HG02610 (cell line): ENCODE results near the gene MYO1D.
"Not testable (repeated sequence)": the region's sequence is repeated elsewhere in the genome, so short reads cannot be mapped to it uniquely, and the experiment has no call there.

ENCODE experiments used
- ATAC-seq: cut with Tn5 transposase; IDR thresholded peaks from one replicate; pipeline ENCODE4 v1.9.1; 2021; ENCODE audit warnings: mild to moderate bottlenecking, moderate library complexity; ENCODE audit not compliant: unreplicated experiment

Gene MYO1D

DNA sequence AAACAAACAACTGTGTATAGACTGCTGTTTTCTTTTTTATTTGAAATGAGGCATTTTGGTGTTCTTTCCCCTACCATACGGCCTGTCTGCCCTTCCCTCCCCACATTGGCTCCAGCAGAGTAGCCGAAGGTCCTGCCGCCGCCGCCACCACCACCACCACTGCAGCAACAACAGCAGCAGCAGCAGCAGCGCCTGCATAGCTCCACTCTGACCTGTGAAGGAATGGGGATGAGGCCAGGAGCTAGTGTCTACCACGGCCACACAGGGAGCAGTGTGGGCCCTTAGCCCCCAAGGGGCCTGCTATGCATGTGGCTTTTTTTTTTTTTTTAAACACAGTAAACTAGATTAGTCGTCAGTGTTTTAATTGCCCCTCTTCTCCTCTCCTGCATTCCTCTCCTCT is 395.7 kb downstream of the MYO1D start:
- no peak for ATAC-seq

DNA sequence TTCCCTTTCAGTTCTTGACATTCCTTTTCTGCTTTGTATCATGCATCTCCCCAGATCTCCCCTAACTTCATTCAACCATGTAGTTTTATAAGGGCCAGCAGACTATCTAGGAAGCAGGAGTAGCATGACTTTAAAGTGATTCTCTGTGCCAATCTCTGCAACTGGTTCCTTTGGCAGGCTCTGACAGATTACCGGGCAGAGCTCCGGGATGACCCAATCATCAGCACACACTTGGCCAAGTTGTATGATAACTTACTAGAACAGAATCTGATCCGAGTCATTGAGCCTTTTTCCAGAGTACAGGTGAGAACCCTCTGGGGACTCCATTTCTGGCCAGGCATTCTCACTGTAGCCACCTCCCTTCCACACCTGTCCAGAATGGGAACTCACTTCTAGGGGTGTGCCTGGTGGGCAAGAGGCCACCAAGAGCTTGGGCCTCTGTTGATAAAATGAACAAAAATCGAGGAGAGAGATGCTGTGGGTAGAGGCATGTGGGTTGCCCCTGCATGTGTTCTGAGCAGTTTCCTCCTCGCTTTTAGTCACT is 397.8 kb downstream of the MYO1D start:
- no peak for ATAC-seq

DNA sequence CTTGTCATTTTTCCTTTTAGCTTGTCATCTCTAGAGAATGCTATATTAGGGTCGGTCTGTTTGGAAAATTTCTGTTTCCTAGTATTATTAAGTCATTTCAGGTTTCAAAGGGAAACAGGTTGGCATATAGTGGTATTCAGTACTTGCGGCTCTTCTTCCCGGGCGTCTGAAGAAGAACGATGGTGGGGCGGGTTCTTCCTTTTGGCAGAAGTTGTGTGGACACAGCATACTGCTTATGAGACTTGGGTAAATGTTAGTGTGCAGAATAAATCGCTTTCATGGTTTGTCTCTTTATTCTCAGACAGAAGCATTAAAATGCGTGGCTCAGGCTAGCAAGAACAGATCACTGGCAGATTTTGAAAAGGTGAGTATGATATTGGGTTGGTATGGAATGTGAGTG is 399.7 kb downstream of the MYO1D start:
- ATAC-seq = no peak

DNA sequence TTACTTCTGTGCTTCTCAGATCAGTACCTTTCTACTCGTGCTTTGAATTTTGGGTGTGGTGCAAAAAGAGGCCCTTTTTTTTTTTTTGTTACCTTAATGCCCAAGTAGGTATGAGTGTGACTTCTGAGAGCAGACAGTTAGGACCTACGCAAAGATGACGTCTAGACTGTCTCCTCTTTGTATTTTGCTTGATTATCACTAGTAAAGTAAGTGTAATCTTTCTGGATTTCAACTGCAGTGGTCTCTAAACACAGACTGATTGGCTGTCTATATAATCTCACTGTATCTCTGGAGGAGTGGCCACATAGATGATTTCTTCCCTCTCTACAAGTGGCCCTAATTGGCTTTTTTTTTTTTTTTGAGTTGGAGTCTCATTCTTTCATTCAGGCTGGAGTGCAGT is 401.7 kb downstream of the MYO1D start:
- no peak for ATAC-seq

GRCh38 chr17:32471652-32472051 is 405.3 kb downstream of the MYO1D start:
- no peak for ATAC-seq

DNA sequence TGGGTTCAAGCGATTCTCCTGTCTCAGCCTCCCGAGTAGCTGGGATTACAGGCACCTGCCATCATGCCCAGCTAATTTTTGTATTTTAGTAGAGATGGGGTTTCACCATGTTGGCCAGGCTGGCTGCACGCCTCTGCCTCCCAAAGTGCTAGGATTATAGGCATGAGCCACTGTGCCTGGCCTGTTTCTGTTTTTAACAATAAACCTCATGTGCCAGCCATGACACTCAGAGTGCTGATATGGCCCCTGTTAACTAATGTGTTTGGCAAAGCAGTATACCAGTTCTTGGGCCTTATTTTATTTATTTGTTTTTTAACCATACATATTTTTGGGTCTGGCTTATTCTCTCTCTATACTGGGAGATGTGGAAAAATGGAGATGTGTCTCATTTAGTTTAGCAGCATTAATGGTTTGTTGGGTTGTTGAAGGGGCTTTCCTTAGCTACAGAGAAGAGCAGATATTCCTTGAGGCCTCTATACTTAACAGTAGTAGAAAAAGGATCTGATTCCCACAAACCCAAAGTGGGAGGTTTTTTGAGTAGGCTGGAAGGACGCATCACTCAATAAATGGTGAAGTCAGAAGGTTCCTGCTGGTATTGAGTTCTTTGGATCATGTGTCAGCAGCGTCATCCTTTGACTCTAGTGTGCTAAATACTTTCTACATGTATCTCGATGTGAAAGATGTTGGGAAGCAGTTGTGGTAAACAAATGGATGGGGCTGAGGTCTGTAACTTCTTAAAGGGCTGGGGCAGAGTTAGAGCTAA is 406.3 kb downstream of the MYO1D start:
- no peak for ATAC-seq

DNA sequence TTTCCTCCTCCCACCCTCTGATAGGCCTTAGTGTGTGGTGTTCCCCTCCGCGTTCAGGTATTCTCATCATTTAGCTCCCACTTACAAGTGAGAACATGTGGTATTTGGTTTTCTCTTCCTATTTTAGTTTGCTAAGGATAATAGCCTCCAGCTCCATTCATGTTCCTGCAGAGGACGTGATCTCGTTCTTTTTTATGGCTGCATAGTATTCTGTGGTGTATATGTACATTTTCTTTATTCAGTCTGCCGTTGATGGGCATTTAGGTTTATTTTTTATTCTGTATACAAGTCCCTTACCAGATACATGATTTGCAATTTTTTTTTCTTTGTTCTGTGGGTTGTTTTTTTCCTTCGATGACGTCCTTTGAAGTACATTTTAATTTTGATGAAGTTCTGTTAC is 409.0 kb downstream of the MYO1D start:
- ATAC-seq = no peak

- no peak for ATAC-seq
Measured at GRCh38 chr17:32464374-32464773, 412.6 kb downstream of the MYO1D start.

- ATAC-seq = no peak
Measured at GRCh38 chr17:32463304-32463703, 413.6 kb downstream of the MYO1D start.

DNA sequence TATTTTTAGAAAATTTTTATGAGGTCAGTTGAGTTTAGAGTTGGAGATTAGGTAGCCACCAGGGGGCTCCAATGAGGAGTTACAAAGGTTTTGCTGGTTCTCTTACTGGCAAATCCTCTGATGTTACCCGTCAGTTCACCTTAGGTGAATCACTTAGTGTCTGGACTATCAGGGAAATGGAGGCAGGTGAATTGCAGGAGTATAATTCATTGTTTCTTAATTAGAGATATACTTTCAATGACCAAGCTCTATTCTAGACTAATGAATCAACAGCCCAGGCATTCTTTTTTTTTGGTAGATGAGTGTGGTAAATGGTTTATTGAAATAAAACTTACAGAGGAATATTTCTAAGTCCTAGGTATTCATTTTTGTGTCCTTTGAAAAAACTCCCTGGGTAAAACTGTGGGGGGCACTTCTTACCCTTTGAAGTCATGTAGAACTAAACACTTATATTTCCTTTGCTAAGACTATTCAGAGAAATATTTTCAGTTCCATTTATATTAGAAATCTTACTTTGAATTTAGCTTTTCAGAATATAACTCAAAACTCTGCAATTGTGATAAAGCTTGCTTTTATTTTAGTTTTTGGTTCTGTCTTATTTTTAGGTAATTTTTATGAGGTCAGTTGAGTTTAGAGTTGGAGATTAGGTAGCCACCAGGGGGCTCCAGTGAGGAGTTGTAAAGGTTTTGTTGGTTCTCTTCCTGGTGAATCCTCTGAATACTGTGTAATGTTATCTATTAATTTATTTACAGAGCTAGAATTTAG is 414.9 kb downstream of the MYO1D start:
- no peak for ATAC-seq

DNA sequence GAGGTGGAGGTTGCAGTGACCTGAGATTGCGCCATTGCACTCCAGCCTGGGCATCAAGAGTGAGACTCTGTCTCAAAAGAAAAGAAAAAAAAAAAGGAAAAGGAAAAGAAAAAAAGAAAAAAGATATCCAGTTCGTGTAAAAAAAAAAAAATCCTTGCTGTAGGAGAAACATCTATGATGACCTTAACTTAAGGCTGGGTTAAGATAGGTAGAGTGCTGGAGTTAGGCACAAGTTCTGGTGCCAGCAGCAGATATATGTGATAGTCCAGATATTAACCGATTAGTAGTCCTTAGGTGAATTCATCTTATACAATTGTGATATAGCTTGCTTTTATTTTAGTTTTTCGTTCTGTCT is 415.4 kb downstream of the MYO1D start:
- no peak for ATAC-seq

DNA sequence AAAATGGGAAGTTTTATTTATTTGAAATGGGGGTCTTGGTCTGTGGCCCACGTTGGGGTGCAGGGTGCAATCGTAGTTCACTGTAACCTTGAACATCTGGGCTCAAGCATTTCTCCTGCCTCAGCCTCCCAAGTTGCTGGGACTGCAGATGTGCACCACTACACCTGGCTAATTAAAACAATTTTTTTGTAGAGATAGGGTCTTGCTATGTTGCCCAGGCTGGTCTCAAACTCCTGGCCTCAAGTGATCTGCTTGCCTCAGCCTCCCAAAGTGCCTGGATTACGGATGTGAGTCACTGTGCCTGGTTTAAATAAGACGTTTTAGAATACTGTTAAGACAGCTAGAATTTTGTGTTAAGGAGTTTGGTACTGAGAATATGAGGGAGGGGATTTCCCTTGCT is 416.9 kb downstream of the MYO1D start:
- no peak for ATAC-seq

DNA sequence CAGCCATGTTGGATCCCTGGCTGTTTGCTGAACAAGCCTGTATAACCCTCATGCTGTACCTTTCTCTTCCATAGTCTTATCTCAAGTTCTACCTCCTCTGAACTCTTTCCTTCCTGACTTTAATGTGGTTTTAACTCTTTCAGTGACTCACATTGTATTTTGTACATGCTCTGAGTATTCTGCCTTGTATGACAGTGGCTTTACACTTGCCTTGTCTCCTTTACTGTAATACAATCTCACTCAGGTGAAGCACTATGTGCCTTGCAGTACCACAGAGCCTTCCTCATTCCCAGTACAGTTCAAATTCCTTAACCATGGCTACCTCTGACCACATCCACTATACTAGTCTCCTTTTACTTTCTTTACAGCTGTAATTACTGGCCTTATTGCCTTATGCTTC is 418.6 kb downstream of the MYO1D start:
- no peak for ATAC-seq

DNA sequence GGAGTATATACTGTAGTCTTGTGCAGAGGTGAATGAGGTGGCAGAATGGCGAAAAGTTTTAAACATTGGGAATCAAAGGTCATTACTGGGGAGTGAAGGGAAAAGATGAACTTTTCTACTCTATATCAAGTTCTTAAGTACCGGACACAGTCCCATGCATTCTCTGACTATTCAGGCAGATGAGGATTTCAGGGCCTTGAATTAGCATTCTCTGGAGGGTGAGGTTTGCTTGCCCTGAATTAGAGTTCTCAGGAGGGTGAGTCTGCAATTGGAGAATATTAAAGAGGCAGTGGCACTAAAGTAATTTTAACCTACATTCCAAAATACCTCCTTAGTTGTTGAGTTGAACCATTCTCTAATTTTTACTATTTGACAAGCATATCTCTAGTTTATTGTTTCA is 423.6 kb downstream of the MYO1D start:
- no peak for ATAC-seq

- no peak for ATAC-seq
Measured at GRCh38 chr17:32452281-32452680, 424.6 kb downstream of the MYO1D start.

DNA sequence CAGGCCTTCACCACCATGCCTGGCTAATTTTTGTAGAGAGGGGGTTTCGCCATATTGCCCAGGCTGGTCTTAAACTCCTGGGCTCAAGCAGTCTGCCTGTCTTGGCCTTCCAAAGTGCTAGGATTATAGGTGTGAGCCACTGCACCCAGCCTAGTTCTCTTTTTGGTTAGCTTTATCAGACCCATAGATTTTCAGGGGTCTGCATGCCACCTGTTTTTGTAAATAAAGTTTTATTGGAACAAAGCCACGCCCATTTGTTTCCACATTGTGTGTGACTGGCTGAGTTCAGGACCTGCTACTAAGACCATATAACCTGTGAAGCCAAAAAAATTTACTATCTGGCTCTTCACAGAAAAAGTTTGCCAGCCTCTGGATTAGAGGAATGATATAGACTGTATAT is 425.0 kb downstream of the MYO1D start:
- no peak for ATAC-seq

DNA sequence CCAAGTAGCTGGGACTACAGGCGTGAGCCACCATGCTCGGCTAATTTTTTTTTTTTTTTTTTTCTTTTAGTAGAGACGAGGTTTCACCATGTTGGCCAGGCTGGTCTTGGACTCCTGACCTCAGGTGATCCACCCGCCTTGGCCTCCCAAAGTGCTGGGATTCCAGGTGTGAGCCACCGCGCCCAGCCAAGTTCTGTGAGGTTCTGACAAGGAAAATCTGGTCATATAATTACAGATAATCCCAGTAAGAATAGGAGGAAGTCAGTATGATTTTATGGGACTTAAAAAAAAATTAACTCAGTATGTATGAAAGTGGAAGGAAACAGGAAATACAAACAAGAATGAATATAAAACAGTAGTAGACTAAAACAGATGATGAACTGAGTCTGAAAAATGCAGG is 426.5 kb downstream of the MYO1D start:
- not testable (repeated sequence) for ATAC-seq

DNA sequence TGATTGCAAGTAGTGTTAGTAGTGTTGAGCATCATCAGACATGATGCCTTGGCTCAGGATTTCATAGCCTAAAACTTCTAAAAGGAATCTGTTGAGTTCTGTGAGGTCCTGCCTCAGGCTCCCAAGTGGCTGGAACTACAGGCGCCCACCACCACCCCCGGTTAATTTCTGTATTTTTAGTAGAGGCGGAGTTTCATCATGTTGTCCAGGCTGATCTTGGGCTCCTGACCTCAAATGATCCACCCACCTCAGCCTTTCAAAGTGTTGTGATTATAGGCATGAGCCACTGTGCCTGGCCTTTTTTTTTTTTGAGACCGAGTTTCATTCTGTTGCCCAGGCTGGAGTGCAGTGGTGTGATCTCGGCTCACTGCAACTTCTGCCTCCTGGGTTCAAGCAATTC is 427.0 kb downstream of the MYO1D start:
- ATAC-seq = no peak

DNA sequence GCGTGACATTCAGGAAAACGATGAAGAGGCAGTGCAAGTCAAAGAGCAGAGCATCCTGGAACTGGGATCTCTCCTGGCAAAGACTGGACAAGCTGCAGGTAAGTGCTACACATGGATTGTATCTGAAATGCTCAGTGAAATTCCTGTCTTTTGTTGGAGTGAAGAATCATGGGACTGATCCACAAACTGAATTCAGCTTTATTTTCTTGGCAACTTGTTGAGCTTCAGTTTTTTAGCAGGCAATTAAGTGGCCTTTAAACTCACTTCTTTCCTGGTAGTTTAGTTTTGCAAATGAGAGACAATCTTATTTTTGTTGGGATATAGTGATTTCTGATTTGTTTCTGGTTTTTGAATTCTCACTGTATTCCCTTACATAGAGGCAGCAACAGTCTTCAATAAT is 430.0 kb downstream of the MYO1D start:
- ATAC-seq = no peak

- no peak for ATAC-seq
Measured at GRCh38 chr17:32445971-32446370, 431.0 kb downstream of the MYO1D start.

- ATAC-seq = no peak
Measured at GRCh38 chr17:32445497-32445896, 431.4 kb downstream of the MYO1D start.

GRCh38 chr17:32445074-32445415 is 431.9 kb downstream of the MYO1D start:
- ATAC-seq = peak; percentile 29
